Measurements from ENCODE around the gene GPC5. TPM values are rescaled to one million over a fixed set of nuclear protein-coding genes. Genes with fewer than 3 reads are reported as not detected.

Gene GPC5
- total RNA-seq, 1 donor from 2014 or later: 0.07 TPM

GRCh38 chr13:91660076-91660415 is 261.6 kb downstream of the GPC5 start:
- Histone ChIP-seq H3K36me3 (no peaks in the 10 kb centered on the region), H3K9me3 (ENCODE audit: low read depth) (no peaks in the 10 kb centered on the region), H3K9ac (no peak overlapping the region), H3K4me2 (no peak overlapping the region), H3K4me1 (no peaks in the 10 kb centered on the region), H3K27me3 (no peaks in the 10 kb centered on the region), H2AFZ (replicated peaks) (no peak overlapping the region), H3K27ac (no peak overlapping the region), H3K4me3 (no peak overlapping the region), H3F3A (ENCODE audit: low read depth) (no peaks in the 10 kb centered on the region), H4K20me1 (ENCODE audit: low read depth) (no peaks in the 10 kb centered on the region), H3K79me2 (ENCODE audit: low read depth) (no peaks in the 10 kb centered on the region)
- Mint-ChIP-seq H3K27me3 (ENCODE audit: insufficient read depth, low read depth) (no peaks in the 10 kb centered on the region), H3K36me3 (no peaks in the 10 kb centered on the region), H3K4me3 (no peak overlapping the region), H3K27ac (no peak overlapping the region), H3K9me3 (no peaks in the 10 kb centered on the region), H3K4me1 (no peaks in the 10 kb centered on the region)
- DNase-seq (ENCODE audit: low spot score): no peak
- TF ChIP-seq EZH2phosphoT487 (IDR thresholded peaks at IDR 0.05) (no peak), EZH2 (IDR thresholded peaks at IDR 0.05) (no peak), CTCF (IDR thresholded peaks at IDR 0.05) (no peak)

- no peaks in the 10 kb centered on the region for H3K9me3 Mint-ChIP-seq
- no peak overlapping the region for H3K9ac ChIP-seq
These were observed 263.5 kb downstream of the GPC5 start for GRCh38 chr13:91661692-91662490.

GRCh38 chr13:91664039-91664438 is 265.6 kb downstream of the GPC5 start:
- no peak overlapping the region for H3K4me3 ChIP-seq
- H3K9ac ChIP-seq: no peak overlapping the region
- no peaks in the 10 kb centered on the region for H3K4me1 Mint-ChIP-seq
- no peaks in the 10 kb centered on the region for H4K20me1 ChIP-seq (ENCODE audit: low read depth)
- H3K79me2 ChIP-seq (ENCODE audit: low read depth): no peaks in the 10 kb centered on the region
- H3K27me3 ChIP-seq: no peaks in the 10 kb centered on the region
- no peak overlapping the region for H3K27ac ChIP-seq
- no peak for DNase-seq (ENCODE audit: low spot score)
- TF ChIP-seq EZH2phosphoT487 (IDR thresholded peaks at IDR 0.05) (no peak), CTCF (IDR thresholded peaks at IDR 0.05) (no peak), EZH2 (IDR thresholded peaks at IDR 0.05) (no peak)
- H3K36me3 Mint-ChIP-seq: no peaks in the 10 kb centered on the region
- no peaks in the 10 kb centered on the region for H3K27me3 Mint-ChIP-seq (ENCODE audit: insufficient read depth, low read depth)
- no peaks in the 10 kb centered on the region for H3K9me3 Mint-ChIP-seq
- no peak overlapping the region for H3K4me3 Mint-ChIP-seq
- H3K4me2 ChIP-seq: no peak overlapping the region
- no peak overlapping the region for H2AFZ ChIP-seq (replicated peaks)
- H3K4me1 ChIP-seq: no peaks in the 10 kb centered on the region
- no peak overlapping the region for H3K27ac Mint-ChIP-seq
- no peaks in the 10 kb centered on the region for H3K36me3 ChIP-seq
- no peaks in the 10 kb centered on the region for H3K9me3 ChIP-seq (ENCODE audit: low read depth)
- H3F3A ChIP-seq (ENCODE audit: low read depth): no peaks in the 10 kb centered on the region

More at GRCh38 chr13:91661692-91662490, 263.5 kb downstream of the GPC5 start:
- H3K4me3 Mint-ChIP-seq: no peak overlapping the region
- Histone ChIP-seq H3K27ac (no peak overlapping the region), H3K4me2 (no peak overlapping the region), H3K79me2 (ENCODE audit: low read depth) (no peaks in the 10 kb centered on the region), H4K20me1 (ENCODE audit: low read depth) (no peaks in the 10 kb centered on the region), H3K4me1 (no peaks in the 10 kb centered on the region), H3K36me3 (no peaks in the 10 kb centered on the region), H3K9me3 (ENCODE audit: low read depth) (no peaks in the 10 kb centered on the region), H2AFZ (replicated peaks) (no peak overlapping the region), H3F3A (ENCODE audit: low read depth) (no peaks in the 10 kb centered on the region), H3K4me3 (no peak overlapping the region), H3K27me3 (no peaks in the 10 kb centered on the region)
- DNase-seq (ENCODE audit: low spot score): no peak
- no peaks in the 10 kb centered on the region for H3K36me3 Mint-ChIP-seq
- H3K27ac Mint-ChIP-seq: no peak overlapping the region
- H3K27me3 Mint-ChIP-seq (ENCODE audit: insufficient read depth, low read depth): no peaks in the 10 kb centered on the region
- TF ChIP-seq EZH2phosphoT487 (IDR thresholded peaks at IDR 0.05) (no peak), CTCF (IDR thresholded peaks at IDR 0.05) (no peak), EZH2 (IDR thresholded peaks at IDR 0.05) (no peak)
- H3K4me1 Mint-ChIP-seq: no peaks in the 10 kb centered on the region
